Mucosa of descending colon (tissue), 3 donors: ENCODE results near the gene SLC26A6. TPM values are rescaled to one million over a fixed set of nuclear protein-coding genes. Genes with fewer than 3 reads are reported as not detected.

Source experiments
- ATAC-seq: fragments of 200-7000 bp; cut with Tn5 transposase; one replicate; pipeline ENCODE4 v1.9.1; 2020; ENCODE audit warnings: mild to moderate bottlenecking, moderate library complexity
- DNase-seq, 3 donors: peaks; one replicate each; pipeline ENCODE4 v3.0.0-alpha.2; 2020
- H3K36me3 ChIP-seq: fragments of 200-600 bp; one replicate; pipeline ENCODE4 v1.8.0; 2021; ENCODE audit warnings: low read depth, mild to moderate bottlenecking
- H3K4me1 ChIP-seq: fragments of 200-600 bp; one replicate; pipeline ENCODE4 v1.8.0; 2021; ENCODE audit warnings: low read depth, mild to moderate bottlenecking
- H3K4me3 ChIP-seq: fragments of 200-600 bp; one replicate; pipeline ENCODE4 v1.8.0; 2021; ENCODE audit warnings: mild to moderate bottlenecking
- H3K9me3 ChIP-seq: fragments of 200-600 bp; one replicate; pipeline ENCODE4 v1.8.0; 2021; ENCODE audit warnings: mild to moderate bottlenecking
- intact Hi-C, 2 donors: fragments of 100-400 bp; cut with DNase I in 1 of 2; cut with micrococcal nuclease in 1 of 2; formaldehyde crosslinking; loops; one replicate each; pipeline versions ENCODE4 v1.11.0 to v1.11.1; 2022; cut with DNase I, micrococcal nuclease
- long read RNA-seq, 2 donors: library from polyadenylated mRNA; unstranded; transcript quantifications; one replicate each; pipeline ENCODE4 v2.0.0, GENCODE V29; 2019 to 2021
- total RNA-seq, 3 donors: library from RNA; stranded (reverse); fragmentation: NEBNext Ultra II Directional in 2 of 3; extraction: Animal tissue kit (Norgen Biotek cat#: 25700) in 2 of 3; gene quantifications; one replicate each; pipeline versions ENCODE4 v1.2.1 to v1.2.4, GENCODE V29; 2021 to 2023
- TF ChIP-seq, protein P1 (sequence below): fragments of 200-600 bp; IDR thresholded peaks from one replicate; pipeline ENCODE4 v1.8.0; 2022; ENCODE audit warnings: antibody characterized with exemption, mild to moderate bottlenecking
- donor health status: DM: no; HTN: no; CAD: no; lungs with moderate emphysema.
- donor health status: DM: no; HTN: no; CAD: no.
- donor health status: DM: no; HTN: yes; CAD: no.

SLC26A6 gene, protein sequence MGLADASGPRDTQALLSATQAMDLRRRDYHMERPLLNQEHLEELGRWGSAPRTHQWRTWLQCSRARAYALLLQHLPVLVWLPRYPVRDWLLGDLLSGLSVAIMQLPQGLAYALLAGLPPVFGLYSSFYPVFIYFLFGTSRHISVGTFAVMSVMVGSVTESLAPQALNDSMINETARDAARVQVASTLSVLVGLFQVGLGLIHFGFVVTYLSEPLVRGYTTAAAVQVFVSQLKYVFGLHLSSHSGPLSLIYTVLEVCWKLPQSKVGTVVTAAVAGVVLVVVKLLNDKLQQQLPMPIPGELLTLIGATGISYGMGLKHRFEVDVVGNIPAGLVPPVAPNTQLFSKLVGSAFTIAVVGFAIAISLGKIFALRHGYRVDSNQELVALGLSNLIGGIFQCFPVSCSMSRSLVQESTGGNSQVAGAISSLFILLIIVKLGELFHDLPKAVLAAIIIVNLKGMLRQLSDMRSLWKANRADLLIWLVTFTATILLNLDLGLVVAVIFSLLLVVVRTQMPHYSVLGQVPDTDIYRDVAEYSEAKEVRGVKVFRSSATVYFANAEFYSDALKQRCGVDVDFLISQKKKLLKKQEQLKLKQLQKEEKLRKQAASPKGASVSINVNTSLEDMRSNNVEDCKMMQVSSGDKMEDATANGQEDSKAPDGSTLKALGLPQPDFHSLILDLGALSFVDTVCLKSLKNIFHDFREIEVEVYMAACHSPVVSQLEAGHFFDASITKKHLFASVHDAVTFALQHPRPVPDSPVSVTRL
- total RNA-seq = 100 to 1,000 TPM in 2 of 3 donors, 10 to 100 TPM in 1; 78.6 to 161 (median 104) TPM
- long read RNA-seq, donor 1, transcript SLC26A6-207 (21 exons, 2,630 nt) = minor isoform, 23 of 127 reads
- long read RNA-seq, donor 1, transcript SLC26A6-205 (21 exons, 2,589 nt) = major isoform, 24 of 127 reads
- long read RNA-seq, donor 1, partial matches to known transcripts = 26 of 127 reads
- long read RNA-seq, donor 1, other reads (novel, unspliced or antisense) = 53 of 127 reads
- long read RNA-seq, donor 2, transcript SLC26A6-207 (21 exons, 2,630 nt) = major isoform, 17 of 53 reads
- long read RNA-seq, donor 2, transcript SLC26A6-205 (21 exons, 2,589 nt) = minor isoform, 15 of 53 reads
- long read RNA-seq, donor 2, partial matches to known transcripts = 5 of 53 reads
- long read RNA-seq, donor 2, other reads (novel, unspliced or antisense) = 15 of 53 reads

DNA sequence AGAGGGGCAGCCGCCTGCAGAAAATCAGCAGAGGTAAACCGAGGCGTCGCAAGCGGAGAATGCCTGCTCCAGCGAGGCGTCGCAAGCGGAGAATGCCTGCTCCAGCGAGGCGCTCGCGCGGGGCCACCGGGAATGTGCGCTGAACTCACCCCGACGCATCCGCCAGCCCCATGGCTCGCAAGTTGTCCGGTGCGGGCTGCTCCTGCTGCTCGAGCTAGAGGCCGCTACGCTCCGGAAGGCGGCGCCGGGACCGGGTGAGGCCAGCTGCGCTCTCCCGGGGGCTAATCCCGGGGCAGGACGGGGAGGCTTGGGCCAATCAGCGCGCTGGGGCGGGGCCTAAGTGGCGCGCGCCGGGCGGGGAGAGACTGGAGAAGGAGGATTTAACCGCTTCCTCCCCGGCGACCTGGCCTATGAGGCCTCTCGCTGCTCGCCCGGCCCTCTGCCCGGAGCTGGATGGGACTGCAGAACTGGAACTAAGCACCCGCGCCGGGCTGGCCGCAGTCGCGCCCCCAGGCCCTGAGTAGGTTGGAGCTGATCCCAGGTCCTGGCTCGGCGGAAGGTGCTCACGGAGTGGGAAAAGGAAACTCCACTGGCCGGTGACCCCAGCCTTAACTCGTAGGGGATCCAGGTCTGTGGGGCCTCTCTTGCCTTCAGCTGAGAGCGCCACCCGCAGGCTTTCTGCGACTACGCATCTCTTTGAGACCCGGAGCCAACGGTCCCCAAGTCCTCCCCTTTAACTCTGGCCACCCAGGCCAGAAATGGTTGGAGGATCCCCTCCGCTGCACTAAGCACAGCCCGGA, at the start of gene SLC26A6:
Gene SLC26A6 (minus strand): TSS at position 240 of the 800 bp plus-strand sequence. CDS start 68 bp downstream, at position 172.
- TF ChIP-seq, protein P1, sequence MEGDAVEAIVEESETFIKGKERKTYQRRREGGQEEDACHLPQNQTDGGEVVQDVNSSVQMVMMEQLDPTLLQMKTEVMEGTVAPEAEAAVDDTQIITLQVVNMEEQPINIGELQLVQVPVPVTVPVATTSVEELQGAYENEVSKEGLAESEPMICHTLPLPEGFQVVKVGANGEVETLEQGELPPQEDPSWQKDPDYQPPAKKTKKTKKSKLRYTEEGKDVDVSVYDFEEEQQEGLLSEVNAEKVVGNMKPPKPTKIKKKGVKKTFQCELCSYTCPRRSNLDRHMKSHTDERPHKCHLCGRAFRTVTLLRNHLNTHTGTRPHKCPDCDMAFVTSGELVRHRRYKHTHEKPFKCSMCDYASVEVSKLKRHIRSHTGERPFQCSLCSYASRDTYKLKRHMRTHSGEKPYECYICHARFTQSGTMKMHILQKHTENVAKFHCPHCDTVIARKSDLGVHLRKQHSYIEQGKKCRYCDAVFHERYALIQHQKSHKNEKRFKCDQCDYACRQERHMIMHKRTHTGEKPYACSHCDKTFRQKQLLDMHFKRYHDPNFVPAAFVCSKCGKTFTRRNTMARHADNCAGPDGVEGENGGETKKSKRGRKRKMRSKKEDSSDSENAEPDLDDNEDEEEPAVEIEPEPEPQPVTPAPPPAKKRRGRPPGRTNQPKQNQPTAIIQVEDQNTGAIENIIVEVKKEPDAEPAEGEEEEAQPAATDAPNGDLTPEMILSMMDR = peak; percentile 9
- ATAC-seq = peak; percentile 96
- Histone ChIP-seq H3K36me3 (no peaks in the 10 kb centered on the region), H3K4me1 (peaks cover 19% of the 10 kb centered on the region), H3K9me3 (no peaks in the 10 kb centered on the region), H3K4me3 (peak within 1 kb of the TSS; percentile 96)
- DNase-seq = peak; percentile 98 to 99 (median 99)
- intact Hi-C loops = no loop called here

DNA sequence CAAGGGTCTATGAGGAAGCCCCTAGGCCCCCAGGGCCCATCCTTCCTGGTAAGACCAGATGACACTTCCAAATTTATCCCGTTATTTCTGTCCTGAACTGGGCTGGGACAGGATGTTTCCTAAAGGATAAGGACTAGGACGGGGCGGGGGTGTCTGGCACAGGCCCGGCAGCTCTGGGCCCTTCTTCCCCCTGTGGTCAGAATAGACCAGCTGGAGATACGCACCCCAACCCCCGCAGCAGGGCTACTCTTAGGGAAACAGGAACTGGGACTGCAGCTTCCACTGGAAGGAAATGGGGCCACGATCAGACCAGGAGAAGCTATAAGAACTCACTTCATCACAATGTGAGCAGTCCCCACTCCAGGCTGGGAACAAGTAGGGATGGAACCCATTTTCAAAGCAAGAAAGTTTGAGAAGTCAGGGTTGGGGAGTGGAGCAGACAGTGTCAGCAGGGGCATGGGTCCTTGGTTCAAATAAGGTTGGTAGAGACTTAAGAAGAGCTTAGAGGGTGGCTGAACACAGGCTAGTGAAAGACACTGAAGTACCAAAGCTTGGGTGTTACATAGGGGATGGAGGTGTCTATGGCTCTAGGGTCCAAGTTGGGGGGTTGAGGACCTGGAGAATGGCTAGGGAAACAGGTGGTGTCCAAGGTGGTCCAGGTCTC, 49.4 kb upstream of the SLC26A6 start:
- Histone ChIP-seq H3K36me3 (peaks cover 5% of the 10 kb centered on the region), H3K4me3 (no peak overlapping the region), H3K9me3 (no peaks in the 10 kb centered on the region), H3K4me1 (peaks cover 19% of the 10 kb centered on the region)
- ATAC-seq (no peak), DNase-seq (peak in 1 of 3 donors; percentile 36)
- TF ChIP-seq, protein P1 = no peak
- intact Hi-C loops = no loop called here

DNA sequence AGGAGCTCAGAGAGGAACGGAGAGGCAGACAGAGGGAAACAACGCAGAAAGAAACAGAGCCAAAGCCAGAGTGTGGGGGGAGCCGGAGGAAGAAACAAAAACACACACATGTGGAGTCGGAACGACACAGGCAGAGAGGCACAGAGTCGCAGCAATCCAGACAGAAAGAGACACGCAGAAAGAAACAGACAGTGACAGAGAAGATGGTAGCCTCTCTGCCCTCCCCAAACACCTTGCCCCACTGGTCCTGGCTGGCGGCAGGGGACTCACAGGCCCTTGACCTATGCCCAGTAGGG, 48.7 kb upstream of the SLC26A6 start:
- TF ChIP-seq, protein P1 = no peak
- no peak overlapping the region for H3K4me3 ChIP-seq
- intact Hi-C loops = no loop called here
- peaks cover 19% of the 10 kb centered on the region for H3K4me1 ChIP-seq
- peaks cover 2% of the 10 kb centered on the region for H3K36me3 ChIP-seq
- no peaks in the 10 kb centered on the region for H3K9me3 ChIP-seq
- DNase-seq (no peak), ATAC-seq (no peak)

DNA sequence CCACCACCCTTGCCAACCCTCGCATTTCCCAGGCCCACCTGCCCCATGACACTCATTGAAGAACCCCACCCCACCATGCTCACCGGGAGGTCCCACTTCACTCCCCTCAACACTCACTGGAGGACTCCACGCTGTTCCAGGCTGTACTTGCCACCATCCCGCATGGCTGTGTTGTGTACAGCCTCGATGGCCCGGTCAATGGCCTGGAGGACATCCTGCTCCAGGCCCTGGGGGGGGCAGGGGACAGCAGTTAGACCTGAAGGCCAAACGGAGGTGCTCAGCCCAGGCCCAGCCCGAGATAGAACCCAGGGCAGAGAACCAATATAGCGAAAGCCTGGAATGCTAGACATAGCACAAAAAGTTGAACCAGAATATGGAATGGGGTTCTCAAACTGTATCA, 47.5 kb upstream of the SLC26A6 start:
- Histone ChIP-seq H3K4me1 (peaks cover 19% of the 10 kb centered on the region), H3K9me3 (no peaks in the 10 kb centered on the region), H3K4me3 (no peak overlapping the region), H3K36me3 (no peaks in the 10 kb centered on the region)
- intact Hi-C loops = no loop called here
- TF ChIP-seq, protein P1 = no peak
- ATAC-seq (no peak), DNase-seq (no peak)
